A673 (cell line): ENCODE measurements around the gene TGM3. TPM values are rescaled to one million over a fixed set of nuclear protein-coding genes. Genes with fewer than 3 reads are reported as not detected.

ENCODE experiments used
- BruUV-seq: library from RNA; stranded (reverse); fragments of 400-500 nt; replicated peaks from 2 replicates; lab custom pipeline; 2021; lab: Mats Ljungman, UMichigan
- CTCF ChIA-PET: fragments of 300-600 bp; sonication (Branson Sonifier 250); formaldehyde crosslinking; loops from one replicate; lab custom pipeline; 2022; ENCODE audit warnings: antibody characterized with exemption; lab: Charles Lee
- POLR2A ChIA-PET: fragments of 300-600 bp; sonication (Branson Sonifier 250); formaldehyde crosslinking; loops from one replicate; lab custom pipeline; 2022; ENCODE audit warnings: antibody characterized with exemption; ENCODE audit not compliant: low non-redundant PET; lab: Charles Lee
- DNase-seq: peaks from one replicate; pipeline ENCODE4 v3.0.0-alpha.2; 2015; ENCODE audit warnings: low spot score
- H3K27ac ChIP-seq: fragments of 200-600 bp; sonication (generic); 2 replicates; pipeline ENCODE4 v1.5.1; 2016; ENCODE audit warnings: mixed run types, low read depth, mild to moderate bottlenecking, mixed read lengths, antibody characterized with exemption, low read length; ENCODE audit not compliant: poor library complexity, severe bottlenecking
- H3K27me3 ChIP-seq: fragments of 200-600 bp; sonication (generic); replicated peaks from 2 replicates; pipeline ENCODE4 v1.6.1; 2017; ENCODE audit warnings: mixed run types, low read depth, mild to moderate bottlenecking, mixed read lengths, antibody characterized with exemption, low read length; ENCODE audit not compliant: insufficient read depth, poor library complexity
- H3K36me3 ChIP-seq: fragments of 200-600 bp; sonication (generic); 2 replicates; pipeline ENCODE4 v1.6.1; 2016; ENCODE audit warnings: mixed run types, mild to moderate bottlenecking, mixed read lengths, antibody characterized with exemption, low read length; ENCODE audit not compliant: insufficient read depth, poor library complexity, severe bottlenecking
- H3K4me1 ChIP-seq: fragments of 200-600 bp; sonication (generic); 2 replicates; pipeline ENCODE4 v1.6.1; 2017; ENCODE audit warnings: mixed run types, mild to moderate bottlenecking, mixed read lengths, antibody characterized with exemption, low read length; ENCODE audit not compliant: insufficient read depth, poor library complexity, severe bottlenecking
- H3K4me3 ChIP-seq: fragments of 200-600 bp; sonication (generic); 2 replicates; pipeline ENCODE4 v1.5.1; 2016; ENCODE audit warnings: low read depth, mixed run types, mild to moderate bottlenecking, mixed read lengths, low read length; ENCODE audit not compliant: poor library complexity, severe bottlenecking
- H3K9me3 ChIP-seq: fragments of 200-600 bp; sonication (generic); 2 replicates; pipeline ENCODE4 v1.6.1; 2016; ENCODE audit warnings: mixed run types, low read depth, mild to moderate bottlenecking, mixed read lengths, antibody characterized with exemption, low read length; ENCODE audit not compliant: poor library complexity, severe bottlenecking
- CTCF ChIP-seq: fragments of 300-800, 200-600 bp; sonication (generic); conservative IDR thresholded peaks from 2 replicates; pipeline ENCODE4 v1.5.1; 2017; ENCODE audit warnings: low read depth, mild to moderate bottlenecking, antibody characterized with exemption, low read length, moderate library complexity, mixed read lengths
- EZH2 ChIP-seq: fragments of 200-600 bp; sonication (generic); IDR thresholded peaks from 2 replicates; pipeline ENCODE4 v1.6.1; 2017; ENCODE audit warnings: borderline replicate concordance, low read depth, mild to moderate bottlenecking, mixed read lengths, antibody characterized with exemption, low read length; ENCODE audit not compliant: poor library complexity, severe bottlenecking
- intact Hi-C: fragments of 100-400 bp; cut with micrococcal nuclease; formaldehyde crosslinking; loops from one replicate; pipeline ENCODE4 v1.10.0; 2022; ENCODE audit not compliant: unreplicated experiment
- total RNA-seq: library from RNA; stranded (reverse); gene quantifications from 2 replicates; pipeline ENCODE4 v1.2.3, GENCODE V29; 2021

The TGM3 gene
- total RNA-seq, 1 experiment from 2014 or later, result 0.11 TPM

DNA sequence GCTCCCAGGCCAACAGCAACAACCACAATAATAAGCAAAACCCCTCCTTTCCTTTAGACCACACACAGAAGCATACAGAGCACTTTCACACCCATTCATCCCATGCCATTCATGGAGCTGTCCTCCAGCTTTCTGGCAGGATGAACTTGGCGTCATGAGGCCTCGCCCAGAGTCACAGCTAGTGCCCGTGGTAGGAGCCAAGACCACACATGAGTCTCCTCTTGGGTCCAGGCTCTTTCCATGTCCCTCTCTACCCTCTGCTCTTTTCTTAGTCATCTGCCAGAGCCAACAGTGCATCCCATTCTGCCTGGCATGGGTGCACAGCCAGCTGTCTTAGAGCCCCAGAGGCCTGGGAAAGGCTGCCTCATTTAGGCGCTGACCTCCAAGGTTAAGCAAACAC is 1.8 kb upstream of the TGM3 start:
- Histone ChIP-seq H3K9me3 (no peaks in the 10 kb centered on the region), H3K4me3 (no peak overlapping the region), H3K4me1 (no peaks in the 10 kb centered on the region), H3K36me3 (no peaks in the 10 kb centered on the region), H3K27me3 (no peaks in the 10 kb centered on the region), H3K27ac (no peak overlapping the region)
- ChIA-PET POLR2A (no interaction called here), CTCF (no interaction called here)
- intact Hi-C loops, result no loop called here
- DNase-seq, result no peak
- BruUV-seq, result no TSS peak
- TF ChIP-seq CTCF, result no peak
- TF ChIP-seq EZH2, result no peak

DNA sequence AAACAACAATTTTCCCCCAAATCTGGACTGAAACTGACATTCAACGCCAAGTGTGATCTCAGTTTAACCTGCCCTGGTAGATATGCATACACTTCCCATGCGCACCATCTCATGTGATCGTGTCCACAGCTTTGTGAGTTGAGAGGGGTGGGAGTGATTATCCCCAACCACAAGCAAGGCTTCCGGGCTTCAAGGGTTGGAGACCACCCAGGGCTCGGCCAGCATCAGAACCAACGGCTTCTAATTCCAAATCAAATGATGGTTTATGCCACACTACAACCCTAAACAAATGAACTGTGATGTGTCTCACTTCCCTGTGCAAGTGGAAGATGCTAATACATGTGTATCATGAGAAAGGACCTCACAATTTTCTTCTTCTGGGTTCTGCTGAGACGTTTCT is 515 bp upstream of the TGM3 start:
- H3K27ac ChIP-seq, result no peak overlapping the region
- no peak overlapping the region for H3K4me3 ChIP-seq
- H3K9me3 ChIP-seq, result no peaks in the 10 kb centered on the region
- intact Hi-C loops, result no loop called here
- H3K27me3 ChIP-seq, result no peaks in the 10 kb centered on the region
- H3K4me1 ChIP-seq, result no peaks in the 10 kb centered on the region
- no TSS peak for BruUV-seq
- no peaks in the 10 kb centered on the region for H3K36me3 ChIP-seq
- POLR2A ChIA-PET, result no interaction called here
- CTCF ChIA-PET, result no interaction called here
- TF ChIP-seq CTCF (no peak), EZH2 (no peak)
- DNase-seq, result no peak

- Histone ChIP-seq H3K4me3 (no peak overlapping the region), H3K27me3 (no peaks in the 10 kb centered on the region), H3K4me1 (no peaks in the 10 kb centered on the region), H3K9me3 (no peaks in the 10 kb centered on the region), H3K27ac (no peak overlapping the region), H3K36me3 (no peaks in the 10 kb centered on the region)
- ChIA-PET POLR2A (no interaction called here), CTCF (interaction anchor here (0.6 kb wide), 1 partner anchor 1165 kb away, joined by 6 read pairs; no protein-coding TSS in a partner anchor)
- intact Hi-C loops, result no loop called here
- TF ChIP-seq EZH2 (no peak), CTCF (no peak)
- no TSS peak for BruUV-seq
- DNase-seq, result no peak
Observed at GRCh38 chr20:2296524-2297356, 939 bp downstream of the TGM3 start.
